ENCODE results near the gene OTUD5. TPM values are rescaled to one million over a fixed set of nuclear protein-coding genes. Genes with fewer than 3 reads are reported as not detected.
A peak's percentile ranks its signal among the peaks of the same experiment; 100 is the strongest.

Gene OTUD5
- total RNA-seq, 2 experiments from 2014 or later = 83.4 to 85.4 TPM

DNA sequence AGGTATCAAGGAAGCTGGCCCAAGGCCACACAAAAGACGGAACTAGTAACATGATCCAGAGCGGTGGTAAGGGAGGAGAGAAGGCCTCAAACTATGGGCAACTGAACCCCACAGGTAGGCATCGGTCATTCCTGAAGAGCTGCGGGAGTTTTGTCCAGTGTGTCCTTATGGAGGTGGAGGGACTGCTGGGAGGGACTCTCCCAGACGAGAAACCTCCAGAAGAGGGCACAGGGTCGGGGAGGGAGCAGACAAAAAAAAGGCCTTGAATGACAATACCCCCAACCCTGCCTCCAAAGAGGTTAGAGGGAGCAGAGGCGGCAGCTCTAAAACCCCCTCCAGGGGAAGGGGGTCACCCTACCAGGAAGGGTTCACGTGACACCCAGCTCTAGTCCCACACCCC is 53.2 kb downstream of the OTUD5 start:
- ChIA-PET CTCF (interaction anchor here (0.6 to 1.2 kb wide), 2 partner anchors 12 to 70 kb away, joined by 3 read pairs; no protein-coding TSS in a partner anchor), POLR2A (interaction anchor here (1.7 kb wide), 1 partner anchor 34 kb away, joined by 8 read pairs; no protein-coding TSS in a partner anchor)
- no peak overlapping the region for H3K27ac Mint-ChIP-seq

DNA sequence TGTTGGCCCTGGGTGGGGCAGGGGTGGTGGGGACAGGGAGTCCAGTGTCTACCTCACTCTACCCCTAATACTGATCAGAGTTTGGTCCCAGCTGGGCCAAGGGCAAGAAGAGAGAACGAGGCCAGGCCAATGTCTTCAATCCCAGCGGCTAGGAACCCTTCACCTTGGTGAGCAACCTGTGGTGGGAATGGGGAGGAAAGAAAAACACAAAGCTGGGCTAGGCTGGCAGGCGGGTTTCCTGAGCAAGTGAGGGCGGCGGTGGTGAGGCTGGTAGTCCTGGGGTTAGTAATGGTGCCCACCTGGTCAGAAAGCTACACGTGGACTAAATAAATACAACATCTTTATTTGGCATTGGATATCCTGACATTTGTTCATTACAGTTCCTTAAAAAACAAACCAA is 54.1 kb downstream of the OTUD5 start:
- peaks cover 13% of the 10 kb centered on the region for H3K36me3 Mint-ChIP-seq
- ChIA-PET CTCF (interaction anchor here (1.0 to 1.2 kb wide), 2 partner anchors 11 to 43 kb away, joined by 3 read pairs; no protein-coding TSS in a partner anchor), POLR2A (interaction anchor here (0.9 to 1.7 kb wide), 2 partner anchors 34 to 166 kb away, joined by 3 to 8 read pairs; no protein-coding TSS in a partner anchor)

More for the DNA sequence above, 53.2 kb downstream of the OTUD5 start:
- Mint-ChIP-seq H3K4me1 (ENCODE audit: low read depth) (no peaks in the 10 kb centered on the region), H3K9me3 (no peaks in the 10 kb centered on the region), H3K36me3 (peaks cover 10% of the 10 kb centered on the region), H3K27me3 (no peaks in the 10 kb centered on the region), H3K4me3 (no peak overlapping the region)
- DNase-seq = no peak
- intact Hi-C loops (cut with micrococcal nuclease) = no loop called here

DNA sequence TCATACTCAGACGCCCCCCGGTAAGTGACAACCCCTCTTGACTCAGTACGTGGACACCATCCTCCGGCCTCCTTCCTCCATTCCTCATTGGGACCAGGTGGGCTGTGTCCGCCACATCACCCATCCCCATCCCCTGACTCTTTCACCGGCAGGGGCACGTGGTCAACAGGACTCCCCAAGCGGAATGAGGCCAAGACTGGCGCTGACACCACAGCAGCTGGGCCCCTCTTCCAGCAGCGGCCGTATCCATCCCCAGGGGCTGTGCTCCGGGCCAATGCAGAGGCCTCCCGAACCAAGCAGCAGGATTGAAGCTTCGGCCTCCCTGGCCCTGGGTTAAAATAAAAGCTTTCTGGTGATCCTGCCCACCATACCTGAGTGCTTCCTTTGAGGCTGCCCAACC is 54.6 kb downstream of the OTUD5 start:
- no peak overlapping the region for H3K27ac Mint-ChIP-seq
- peaks cover 1% of the 10 kb centered on the region for H3K4me1 Mint-ChIP-seq (ENCODE audit: low read depth)
- intact Hi-C loops (cut with micrococcal nuclease) = no loop called here
- H3K27me3 Mint-ChIP-seq = no peaks in the 10 kb centered on the region
- no peak overlapping the region for H3K4me3 Mint-ChIP-seq
- H3K9me3 Mint-ChIP-seq = no peaks in the 10 kb centered on the region
- POLR2A ChIA-PET = interaction anchor here (0.9 to 1.7 kb wide), 2 partner anchors 35 to 166 kb away, joined by 3 to 8 read pairs; no protein-coding TSS in a partner anchor
- H3K36me3 Mint-ChIP-seq = peaks cover 13% of the 10 kb centered on the region
- DNase-seq = no peak
- CTCF ChIA-PET = interaction anchor here (1.0 to 1.2 kb wide), 2 partner anchors 11 to 43 kb away, joined by 3 read pairs; no protein-coding TSS in a partner anchor

More for the DNA sequence above, 54.1 kb downstream of the OTUD5 start:
- intact Hi-C loops (cut with micrococcal nuclease) = no loop called here
- Mint-ChIP-seq H3K27me3 (no peaks in the 10 kb centered on the region), H3K27ac (no peak overlapping the region), H3K4me3 (no peak overlapping the region), H3K9me3 (no peaks in the 10 kb centered on the region), H3K4me1 (ENCODE audit: low read depth) (peaks cover 1% of the 10 kb centered on the region)
- no peak for DNase-seq

DNA sequence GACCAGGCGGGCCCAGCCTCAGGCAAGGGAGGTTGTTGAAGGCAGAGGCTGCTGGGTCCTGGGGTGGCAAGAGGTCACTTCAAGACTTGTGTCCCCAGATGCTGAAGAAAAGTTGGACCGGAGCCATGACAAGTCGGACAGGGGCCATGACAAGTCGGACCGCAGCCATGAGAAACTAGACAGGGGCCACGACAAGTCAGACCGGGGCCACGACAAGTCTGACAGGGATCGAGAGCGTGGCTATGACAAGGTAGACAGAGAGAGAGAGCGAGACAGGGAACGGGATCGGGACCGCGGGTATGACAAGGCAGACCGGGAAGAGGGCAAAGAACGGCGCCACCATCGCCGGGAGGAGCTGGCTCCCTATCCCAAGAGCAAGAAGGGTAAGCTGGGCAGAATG is 55.3 kb downstream of the OTUD5 start:
- ChIA-PET POLR2A (no interaction called here), CTCF (no interaction called here)
- Mint-ChIP-seq H3K36me3 (peaks cover 13% of the 10 kb centered on the region), H3K4me3 (no peak overlapping the region), H3K27me3 (no peaks in the 10 kb centered on the region), H3K27ac (peak overlapping the region; percentile 30), H3K9me3 (no peaks in the 10 kb centered on the region), H3K4me1 (ENCODE audit: low read depth) (peaks cover 1% of the 10 kb centered on the region)
- no peak for DNase-seq
- intact Hi-C loops (cut with micrococcal nuclease) = no loop called here

DNA sequence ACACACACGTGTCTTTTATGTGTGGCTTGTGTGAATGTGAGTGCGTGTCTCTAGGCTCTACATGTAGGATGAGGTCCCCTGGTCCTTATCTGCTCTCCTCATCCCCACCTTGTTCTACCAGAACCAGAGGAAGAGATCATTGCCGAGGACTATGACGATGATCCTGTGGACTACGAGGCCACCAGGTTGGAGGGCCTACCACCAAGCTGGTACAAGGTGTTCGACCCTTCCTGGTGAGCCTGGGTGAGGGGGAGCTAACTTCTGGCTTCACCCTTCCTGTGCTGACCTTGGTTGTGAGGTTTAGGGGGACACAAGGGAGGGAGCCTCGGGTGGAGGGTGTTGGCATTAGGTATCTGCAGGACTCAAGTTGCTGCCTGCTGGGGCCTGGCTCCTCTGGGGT is 56.3 kb downstream of the OTUD5 start:
- intact Hi-C loops (cut with micrococcal nuclease) = no loop called here
- no peaks in the 10 kb centered on the region for H3K9me3 Mint-ChIP-seq
- H3K27ac Mint-ChIP-seq = no peak overlapping the region
- H3K4me1 Mint-ChIP-seq (ENCODE audit: low read depth) = peaks cover 9% of the 10 kb centered on the region
- CTCF ChIA-PET = no interaction called here
- POLR2A ChIA-PET = no interaction called here
- H3K36me3 Mint-ChIP-seq = peaks cover 13% of the 10 kb centered on the region
- no peaks in the 10 kb centered on the region for H3K27me3 Mint-ChIP-seq
- no peak for DNase-seq
- H3K4me3 Mint-ChIP-seq = no peak overlapping the region

DNA sequence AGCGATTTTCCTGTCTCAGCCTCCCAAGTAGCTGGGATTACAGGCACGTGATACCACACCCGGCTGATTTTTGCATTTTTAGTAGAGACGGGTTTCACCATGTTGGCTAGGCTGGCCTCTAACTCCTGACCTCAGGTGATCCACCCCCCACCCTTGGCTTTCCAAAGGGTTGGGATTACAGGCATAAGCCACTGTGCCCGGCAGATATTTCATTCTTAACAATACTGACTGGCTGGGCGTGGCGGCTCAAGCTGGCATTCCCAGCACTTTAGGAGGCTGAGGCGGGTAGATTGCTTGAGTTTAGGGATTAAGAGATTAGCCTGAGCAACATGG is 58.4 kb downstream of the OTUD5 start:
- H3K4me1 Mint-ChIP-seq (ENCODE audit: low read depth) = peaks cover 16% of the 10 kb centered on the region
- no peaks in the 10 kb centered on the region for H3K9me3 Mint-ChIP-seq
- POLR2A ChIA-PET = interaction anchor here (1.1 kb wide), 1 partner anchor 20 kb away, joined by 4 read pairs; no protein-coding TSS in a partner anchor
- no peak overlapping the region for H3K4me3 Mint-ChIP-seq
- intact Hi-C loops (cut with micrococcal nuclease) = loop anchor here (10.0 kb wide), 1 partner anchor 94 kb away; the partner anchor contains the start of gene HDAC6
- H3K27me3 Mint-ChIP-seq = no peaks in the 10 kb centered on the region
- DNase-seq = no peak
- CTCF ChIA-PET = no interaction called here
- H3K36me3 Mint-ChIP-seq = peaks cover 18% of the 10 kb centered on the region
- no peak overlapping the region for H3K27ac Mint-ChIP-seq

DNA sequence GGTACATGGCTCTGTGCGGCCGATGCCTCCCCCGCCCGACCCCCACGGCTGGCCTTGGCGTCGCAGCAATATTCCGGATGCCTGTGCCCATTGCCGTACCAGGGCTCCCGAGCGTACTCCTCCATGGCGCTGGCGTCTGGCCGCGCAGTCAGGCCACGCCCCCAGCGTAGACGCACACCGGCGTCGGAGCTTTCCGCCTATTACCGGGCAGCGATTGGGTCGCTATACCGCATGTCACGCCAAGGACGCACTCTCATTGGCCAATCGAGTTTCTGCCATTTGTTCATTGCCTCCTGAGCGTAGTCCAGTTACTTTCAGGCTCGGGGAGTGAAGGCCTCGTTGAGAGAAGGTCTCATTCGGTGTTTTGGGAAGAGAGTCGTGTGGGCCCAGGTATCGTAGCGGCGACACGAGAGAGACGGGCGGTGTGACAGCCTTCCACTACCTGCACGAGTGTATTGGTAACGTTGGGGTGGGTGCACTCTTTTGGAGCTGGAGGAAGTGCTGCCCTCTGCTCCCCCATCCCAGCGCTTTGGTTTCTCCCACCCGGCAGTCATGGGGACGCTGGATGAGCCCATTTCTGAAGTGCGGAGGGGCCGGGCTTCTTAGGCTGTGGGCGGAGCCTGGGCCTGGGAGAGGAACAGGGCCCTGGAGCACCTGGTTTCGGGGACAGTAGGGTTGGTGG is 59.6 kb downstream of the OTUD5 start, which contains the start of the genes PQBP1 and TIMM17B:
Gene PQBP1, plus strand, starts transcription at position 306 of the 682 bp plus-strand sequence. CDS start 580 bp downstream, outside the sequence.
Gene TIMM17B, minus strand, starts transcription at position 144 of the 682 bp plus-strand sequence. Its CDS starts 19 bp downstream, at position 125.
- H3K36me3 Mint-ChIP-seq = peaks cover 16% of the 10 kb centered on the region
- H3K9me3 Mint-ChIP-seq = no peaks in the 10 kb centered on the region
- CTCF ChIA-PET = interaction anchor here (1.0 to 1.6 kb wide), 3 partner anchors 39 to 249 kb away, joined by 3 to 6 read pairs (median 4); no protein-coding TSS in a partner anchor
- DNase-seq = peak; percentile 91
- peak within 1 kb of the TSS; percentile 79 for H3K4me3 Mint-ChIP-seq
- H3K4me1 Mint-ChIP-seq (ENCODE audit: low read depth) = peaks cover 16% of the 10 kb centered on the region
- POLR2A ChIA-PET = interaction anchor here (0.6 to 2.0 kb wide), 13 partner anchors 9 to 269 kb away, joined by 3 to 32 read pairs (median 5); partner anchors contain the start of genes GRIPAP1, SLC35A2 and SUV39H1
- intact Hi-C loops (cut with micrococcal nuclease) = loop anchor here (1.0 to 10.0 kb wide), 4 partner anchors 14 to 146 kb away; partner anchors contain the start of genes HDAC6, PIM2, SLC35A2 and TFE3
- H3K27me3 Mint-ChIP-seq = no peaks in the 10 kb centered on the region
- H3K27ac Mint-ChIP-seq = peak within 1 kb of the TSS; percentile 88

DNA sequence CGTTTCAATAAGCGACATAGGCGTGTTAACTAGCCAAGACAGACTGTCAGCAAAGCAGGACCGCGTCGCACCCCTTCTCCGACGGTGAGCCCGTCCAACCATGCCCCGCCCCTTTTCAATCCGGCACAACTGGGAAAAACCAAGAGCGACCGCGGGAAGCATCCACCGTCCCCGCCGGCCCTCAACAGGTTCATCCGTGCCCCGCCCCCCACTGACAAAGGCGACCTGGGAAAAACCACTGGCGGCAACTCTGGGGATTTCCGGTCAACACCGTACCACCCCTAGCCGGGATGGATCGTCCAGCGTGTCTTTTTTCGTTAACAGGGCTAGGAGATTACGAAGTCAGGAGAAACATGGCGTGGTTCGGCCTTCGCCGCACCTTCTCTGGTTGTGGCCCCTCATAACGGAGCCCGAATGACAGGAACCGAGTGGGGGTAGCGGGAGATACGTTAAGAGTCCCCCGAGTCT is 60.2 kb downstream of the OTUD5 start:
- peak overlapping the region; percentile 88 for H3K27ac Mint-ChIP-seq
- H3K4me1 Mint-ChIP-seq (ENCODE audit: low read depth) = peaks cover 16% of the 10 kb centered on the region
- H3K36me3 Mint-ChIP-seq = peaks cover 14% of the 10 kb centered on the region
- no peaks in the 10 kb centered on the region for H3K27me3 Mint-ChIP-seq
- peak; percentile 75 for DNase-seq
- H3K4me3 Mint-ChIP-seq = peak overlapping the region; percentile 79
- intact Hi-C loops (cut with micrococcal nuclease) = loop anchor here (1.0 to 10.0 kb wide), 4 partner anchors 14 to 146 kb away; partner anchors contain the start of genes HDAC6, PIM2, SLC35A2 and TFE3
- no peaks in the 10 kb centered on the region for H3K9me3 Mint-ChIP-seq
- ChIA-PET CTCF (interaction anchor here (1.0 to 1.6 kb wide), 4 partner anchors 40 to 249 kb away, joined by 3 to 6 read pairs (median 4); no protein-coding TSS in a partner anchor), POLR2A (interaction anchor here (1.3 to 2.0 kb wide), 9 partner anchors 10 to 201 kb away, joined by 4 to 32 read pairs (median 5); partner anchors contain the start of genes GRIPAP1, SLC35A2 and SUV39H1)

DNA sequence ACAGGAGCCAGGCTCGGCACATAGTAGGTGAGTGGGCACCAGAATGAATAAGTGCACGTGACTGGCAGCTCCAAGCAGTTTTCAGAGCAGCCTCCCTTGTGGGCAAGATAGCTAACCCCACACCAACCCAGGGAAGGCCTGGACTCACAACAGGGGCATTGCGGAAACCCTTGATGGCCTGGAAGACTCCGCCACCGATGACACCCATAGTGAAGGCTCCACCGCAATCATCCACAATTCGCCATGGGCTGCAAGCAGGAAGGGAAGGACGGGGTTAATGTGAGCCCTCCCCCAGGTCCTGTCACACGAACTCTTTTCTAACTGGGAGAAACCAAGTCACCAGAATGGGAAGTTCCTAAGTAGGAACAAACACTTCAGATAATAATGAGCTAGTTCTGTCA is 60.8 kb downstream of the OTUD5 start:
- no peaks in the 10 kb centered on the region for H3K27me3 Mint-ChIP-seq
- H3K9me3 Mint-ChIP-seq = no peaks in the 10 kb centered on the region
- peaks cover 20% of the 10 kb centered on the region for H3K4me1 Mint-ChIP-seq (ENCODE audit: low read depth)
- ChIA-PET POLR2A (interaction anchor here (0.6 to 2.0 kb wide), 4 partner anchors 14 to 1311 kb away, joined by 3 to 32 read pairs (median 8); partner anchors contain the start of gene SLC35A2), CTCF (interaction anchor here (1.0 to 1.3 kb wide), 2 partner anchors 63 to 147 kb away, joined by 3 read pairs; no protein-coding TSS in a partner anchor)
- peak overlapping the region; percentile 88 for H3K27ac Mint-ChIP-seq
- DNase-seq = no peak
- peaks cover 11% of the 10 kb centered on the region for H3K36me3 Mint-ChIP-seq
- peak overlapping the region; percentile 79 for H3K4me3 Mint-ChIP-seq
- intact Hi-C loops (cut with micrococcal nuclease) = loop anchor here (1.0 to 10.0 kb wide), 4 partner anchors 15 to 147 kb away; partner anchors contain the start of genes HDAC6, PIM2, SLC35A2 and TFE3

DNA sequence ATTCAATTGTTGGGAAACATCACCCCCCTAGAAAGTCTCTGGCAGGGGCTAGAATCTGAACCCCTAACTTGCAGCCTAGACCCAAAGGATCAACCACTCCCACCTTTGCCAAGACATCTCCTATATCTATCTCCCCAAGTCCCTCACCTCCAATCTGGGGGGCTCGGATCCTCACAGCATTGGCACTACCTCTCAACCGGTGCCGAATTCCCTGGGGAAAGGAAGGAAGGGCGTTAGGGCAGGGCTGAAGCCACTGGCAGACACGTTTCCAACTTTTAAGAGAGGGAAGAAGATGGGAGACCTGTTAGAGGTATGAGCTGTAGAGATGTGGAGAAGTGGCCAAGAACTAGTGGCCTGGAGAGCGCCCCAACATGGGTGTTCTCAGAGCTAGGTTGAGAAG is 62.5 kb downstream of the OTUD5 start:
- no peak for DNase-seq
- CTCF ChIA-PET = no interaction called here
- Mint-ChIP-seq H3K4me3 (no peak overlapping the region), H3K27ac (no peak overlapping the region), H3K27me3 (no peaks in the 10 kb centered on the region), H3K9me3 (no peaks in the 10 kb centered on the region), H3K4me1 (ENCODE audit: low read depth) (peaks cover 27% of the 10 kb centered on the region), H3K36me3 (peaks cover 8% of the 10 kb centered on the region)
- POLR2A ChIA-PET = no interaction called here
- intact Hi-C loops (cut with micrococcal nuclease) = loop anchor here (5.0 to 10.0 kb wide), 2 partner anchors 90 to 248 kb away; partner anchors contain the start of gene HDAC6

DNA sequence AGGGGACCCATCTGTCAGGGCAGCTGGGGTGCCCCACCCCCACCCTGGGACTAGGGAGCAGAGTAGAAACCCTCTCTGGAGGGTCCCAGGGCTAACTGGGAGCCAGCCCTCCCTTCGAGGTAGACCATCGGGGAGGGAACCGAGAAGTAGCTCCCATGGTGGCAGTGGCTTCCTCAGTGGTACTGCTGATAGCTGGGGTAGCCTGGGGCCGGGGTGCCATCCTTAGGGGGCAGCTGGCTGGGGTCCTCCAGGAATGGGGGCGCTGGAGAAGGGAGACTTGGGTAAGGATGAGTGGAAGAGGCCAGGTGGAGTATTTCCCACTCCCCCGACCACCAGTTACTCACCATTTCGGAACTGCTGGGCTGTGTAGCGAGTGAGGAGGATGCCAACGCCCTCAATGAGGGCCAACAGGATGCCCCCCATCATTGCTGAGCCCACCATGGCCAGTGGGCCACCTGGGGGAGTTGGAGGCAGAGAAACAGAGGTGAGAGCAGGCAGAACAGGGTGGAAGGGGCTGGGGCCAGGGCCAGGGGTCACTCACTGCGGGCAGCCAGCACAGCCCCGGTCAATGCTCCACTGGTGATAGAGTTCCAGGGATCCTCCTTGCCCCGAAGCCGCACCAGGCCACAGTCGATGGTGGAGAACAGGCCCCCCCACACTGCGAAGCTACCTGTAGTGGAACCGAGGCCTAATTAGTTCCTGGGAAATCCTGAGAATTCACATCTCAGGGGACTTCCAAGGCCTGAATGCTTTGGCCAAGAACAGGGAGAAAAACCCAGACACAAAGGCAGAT is 63.7 kb downstream of the OTUD5 start:
- Mint-ChIP-seq H3K27me3 (no peaks in the 10 kb centered on the region), H3K9me3 (no peaks in the 10 kb centered on the region), H3K4me3 (no peak overlapping the region), H3K4me1 (ENCODE audit: low read depth) (peaks cover 27% of the 10 kb centered on the region), H3K27ac (no peak overlapping the region), H3K36me3 (peaks cover 8% of the 10 kb centered on the region)
- ChIA-PET CTCF (no interaction called here), POLR2A (no interaction called here)
- no peak for DNase-seq
- intact Hi-C loops (cut with micrococcal nuclease) = loop anchor here (5.0 to 10.0 kb wide), 2 partner anchors 89 to 246 kb away; partner anchors contain the start of gene HDAC6
